A549 (cell line): ENCODE results near the gene ATP10D. TPM values are rescaled to one million over a fixed set of nuclear protein-coding genes. Genes with fewer than 3 reads are reported as not detected.

Source experiments
- ATAC-seq, 2 experiments: fragments of 200-7000 bp in 1 of 2; fragments of >200 bp in 1 of 2; cut with Nextera tagmentation in 1 of 2; cut with Tn5 transposase in 1 of 2; 3 replicates each; pipeline versions ENCODE4 v1.8.0 to v1.9.1; 2018 to 2020; ENCODE audit warnings: mild to moderate bottlenecking in 1 of 2, moderate library complexity in 1 of 2
- CTCF ChIA-PET: fragments of 300-600 bp; sonication (Branson Sonifier 250); formaldehyde crosslinking; extraction: SDS; loops from one replicate; lab custom pipeline; 2021; ENCODE audit warnings: antibody characterized with exemption, inconsistent platforms; lab: Yijun Ruan, JAX
- POLR2A ChIA-PET: fragments of 350-600 bp; formaldehyde crosslinking; extraction: SDS; loops from one replicate; lab custom pipeline; 2021; ENCODE audit warnings: antibody characterized with exemption, inconsistent platforms; lab: Yijun Ruan, JAX
- DNase-seq, 2 experiments: peaks; one replicate each; pipeline versions ENCODE4 v3.0.0 to v3.0.0-alpha.2; 2011 to 2016; ENCODE audit warnings: low read depth in 1 of 2, low spot score in 1 of 2
- FAIRE-seq: peaks from 2 replicates; lab custom pipeline; 2011; peaks lifted over from hg19 to GRCh38; lab: Jason Lieb, UNC
- H3K27ac ChIP-seq, 2 experiments: fragments of >200 bp; sonication (Bioruptor Twin); formaldehyde crosslinking; 3 replicates each; pipeline ENCODE4 v1.5.1; 2016 to 2017
- H3K4me1 ChIP-seq: fragments of >200 bp; sonication (Bioruptor Twin); formaldehyde crosslinking; 3 replicates; pipeline ENCODE4 v1.6.1; 2016
- H3K4me2 ChIP-seq: fragments of >200 bp; sonication (Bioruptor Twin); formaldehyde crosslinking; 3 replicates; pipeline ENCODE4 v1.6.1; 2016
- H3K4me3 ChIP-seq: fragments of >200 bp; sonication (Bioruptor Twin); formaldehyde crosslinking; 3 replicates; pipeline ENCODE4 v1.5.1; 2016
- H3K9me3 ChIP-seq: fragments of >200 bp; sonication (Bioruptor Twin); formaldehyde crosslinking; 3 replicates; pipeline ENCODE4 v1.6.1; 2016
- FOSL2 ChIP-seq, 2 experiments: fragments of 450-650 bp in 1 of 2; fragments of >200 bp in 1 of 2; sonication (Bioruptor Twin) in 1 of 2; formaldehyde crosslinking; IDR thresholded peaks; 2 replicates each; pipeline versions ENCODE4 v1.5.0 to v1.6.1; 2016 to 2020; ENCODE audit warnings: mild to moderate bottlenecking in 1 of 2, moderate library complexity in 1 of 2
- GATA3 ChIP-seq: IDR thresholded peaks from 2 replicates; pipeline ENCODE4 v1.6.1; 2012; ENCODE audit warnings: borderline replicate concordance
- MAFK ChIP-seq: fragments of 450-650 bp; IDR thresholded peaks from 2 replicates; pipeline ENCODE4 v1.6.1; 2014; ENCODE audit not compliant: partially characterized antibody
- NR3C1 ChIP-seq: fragments of >200 bp; sonication (Bioruptor Twin); formaldehyde crosslinking; IDR thresholded peaks from 3 replicates; pipeline ENCODE4 v1.6.1; 2017
- POLR2AphosphoS2 ChIP-seq: conservative IDR thresholded peaks from 2 replicates; pipeline ENCODE4 v1.6.1; 2012; ENCODE audit warnings: low read length, improper control_type of control experiment, inconsistent platforms
- RAD21 ChIP-seq, 2 experiments: fragments of >200 bp in 1 of 2; sonication (Bioruptor Twin) in 1 of 2; formaldehyde crosslinking in 1 of 2; IDR thresholded peaks in 1 of 2; conservative IDR thresholded peaks in 1 of 2; 2 replicates in 1 of 2; 3 replicates in 1 of 2; pipeline ENCODE4 v1.6.1; 2012 to 2018; ENCODE audit warnings: inconsistent platforms in 1 of 2
- RCOR1 ChIP-seq: fragments of 150-350 bp; IDR thresholded peaks from 2 replicates; pipeline ENCODE4 v1.6.1; 2014; ENCODE audit warnings: antibody characterized with exemption, low read length, low read depth
- SMC3 ChIP-seq: fragments of >200 bp; sonication (Bioruptor Twin); formaldehyde crosslinking; IDR thresholded peaks from 3 replicates; pipeline ENCODE4 v1.6.1; 2018; ENCODE audit warnings: inconsistent platforms
- SREBF2 ChIP-seq: fragments of 450-650 bp; IDR thresholded peaks from 2 replicates; pipeline ENCODE4 v1.6.1; 2014; ENCODE audit warnings: mild to moderate bottlenecking, moderate library complexity
- TFCP2L1 ChIP-seq: fragments of 250-450 bp; sonication (Bioruptor Pico); IDR thresholded peaks from 2 replicates; pipeline ENCODE4 v1.5.0; 2021; ENCODE audit warnings: mild to moderate bottlenecking
- ZC3H11A ChIP-seq: fragments of 450-650 bp; IDR thresholded peaks from 2 replicates; pipeline ENCODE4 v1.6.1; 2014; ENCODE audit warnings: antibody characterized with exemption, mild to moderate bottlenecking
- ZFP36 ChIP-seq: fragments of 450-650 bp; IDR thresholded peaks from 2 replicates; pipeline ENCODE4 v1.6.1; 2014; ENCODE audit warnings: borderline replicate concordance; ENCODE audit not compliant: partially characterized antibody
- ZNF302 ChIP-seq: fragments of 250-450 bp; sonication (Bioruptor Pico); IDR thresholded peaks from 2 replicates; pipeline ENCODE4 v1.9.0; 2021; ENCODE audit warnings: inconsistent platforms, mild to moderate bottlenecking, moderate library complexity
- ZSCAN20 ChIP-seq: fragments of 250-450 bp; sonication (Bioruptor Pico); IDR thresholded peaks from 2 replicates; pipeline ENCODE4 v1.8.0; 2022; ENCODE audit warnings: mild to moderate bottlenecking, moderate library complexity
- WGBS: methylation state at CpG from one replicate; pipeline ENCODE4 v1.1.6; 2017; ENCODE audit errors: missing lambda C conversion rate; 5-methylcytosine and 5-hydroxymethylcytosine counted together
- polyA plus RNA-seq, 4 experiments: library from polyadenylated mRNA; depleted of rRNA in 3 of 4; stranded (reverse); fragments of >200 nt; fragmentation: RNase III in 1 of 4; extraction: RNeasy Plus Mini Kit Qiagen cat#74134 plus additional on column Dnase treatment in 1 of 4; gene quantifications; 2 replicates in 3 of 4; 3 replicates in 1 of 4; pipeline ENCODE4 v1.2.3, GENCODE V29; 2011 to 2017
- TF ChIP-seq, protein P1 (sequence below): fragments of >200 bp; sonication (Bioruptor Twin); formaldehyde crosslinking; IDR thresholded peaks from 3 replicates; pipeline ENCODE4 v1.6.1; 2016
- TF ChIP-seq, protein P2 (sequence below): IDR thresholded peaks from 2 replicates; pipeline ENCODE4 v1.6.1; 2012
- TF ChIP-seq, protein P3 (sequence below): fragments of >200 bp; sonication (Bioruptor Twin); formaldehyde crosslinking; IDR thresholded peaks from 2 replicates; pipeline ENCODE4 v1.6.1; 2016
- TF ChIP-seq, protein P4 (sequence below): fragments of >200 bp; sonication (Bioruptor Twin); formaldehyde crosslinking; IDR thresholded peaks from 3 replicates; pipeline ENCODE4 v1.5.1; 2016
- TF ChIP-seq, protein P5 (sequence below): fragments of 200-600 bp; sonication (generic); IDR thresholded peaks from 2 replicates; pipeline ENCODE4 v1.6.1; 2016; ENCODE audit warnings: antibody characterized with exemption, mild to moderate bottlenecking, moderate library complexity
- TF ChIP-seq, protein P6 (sequence below): fragments of 150-350 bp; IDR thresholded peaks from 2 replicates; pipeline ENCODE4 v1.6.1; 2014; ENCODE audit warnings: low read depth, mild to moderate bottlenecking, low read length

The ATP10D gene
- polyA plus RNA-seq, 2 of the 4 experiments (the other 2 are of a cell fraction) = 2.7 to 6.8 TPM

DNA sequence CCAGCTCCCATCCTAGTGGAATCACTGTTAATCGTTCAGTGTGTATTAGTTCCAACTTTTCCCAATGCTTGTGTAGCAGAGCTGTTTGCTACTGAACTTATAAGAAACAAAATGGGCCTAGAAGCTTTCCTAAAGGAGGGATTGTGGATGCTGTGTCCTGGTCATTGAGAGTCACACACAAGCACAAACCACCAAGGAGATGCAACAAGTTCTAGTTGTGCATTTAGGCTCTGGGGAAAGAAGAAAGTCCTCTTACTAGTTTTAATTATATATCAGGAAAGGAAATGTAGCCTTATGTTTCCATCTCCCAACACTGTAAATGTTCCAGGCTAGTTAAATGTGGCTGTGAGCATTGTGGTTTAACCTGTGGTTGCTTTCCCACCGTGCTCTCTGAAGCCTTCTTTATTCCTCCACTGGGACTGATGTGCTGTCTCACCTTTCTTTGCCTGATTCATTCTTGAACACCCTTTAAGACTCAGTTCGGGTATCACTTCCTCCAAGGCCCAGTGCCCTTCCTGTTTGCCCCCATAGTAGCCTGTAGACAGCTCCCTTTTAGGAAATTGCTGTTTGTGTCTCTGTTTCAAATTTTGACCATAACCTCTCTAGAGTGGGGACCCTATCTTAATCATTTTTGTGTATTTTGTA is 34.3 kb downstream of the ATP10D start:
- CTCF ChIA-PET = interaction anchor here (0.6 kb wide), 1 partner anchor 44 kb away, joined by 3 read pairs; no protein-coding TSS in a partner anchor
- no peak for FAIRE-seq
- Histone ChIP-seq H3K4me3 (no peak overlapping the region), H3K9me3 (no peaks in the 10 kb centered on the region), H3K4me1 (no peaks in the 10 kb centered on the region)
- no peak for TF ChIP-seq ZC3H11A
- no peak for TF ChIP-seq SMC3
- TF ChIP-seq ZSCAN20 (CRISPR knock-in tag) = no peak
- no peak for TF ChIP-seq ZFP36
- TF ChIP-seq, protein P1, sequence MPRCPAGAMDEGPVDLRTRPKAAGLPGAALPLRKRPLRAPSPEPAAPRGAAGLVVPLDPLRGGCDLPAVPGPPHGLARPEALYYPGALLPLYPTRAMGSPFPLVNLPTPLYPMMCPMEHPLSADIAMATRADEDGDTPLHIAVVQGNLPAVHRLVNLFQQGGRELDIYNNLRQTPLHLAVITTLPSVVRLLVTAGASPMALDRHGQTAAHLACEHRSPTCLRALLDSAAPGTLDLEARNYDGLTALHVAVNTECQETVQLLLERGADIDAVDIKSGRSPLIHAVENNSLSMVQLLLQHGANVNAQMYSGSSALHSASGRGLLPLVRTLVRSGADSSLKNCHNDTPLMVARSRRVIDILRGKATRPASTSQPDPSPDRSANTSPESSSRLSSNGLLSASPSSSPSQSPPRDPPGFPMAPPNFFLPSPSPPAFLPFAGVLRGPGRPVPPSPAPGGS = no peak
- no peak for TF ChIP-seq POLR2AphosphoS2
- TF ChIP-seq, protein P2, sequence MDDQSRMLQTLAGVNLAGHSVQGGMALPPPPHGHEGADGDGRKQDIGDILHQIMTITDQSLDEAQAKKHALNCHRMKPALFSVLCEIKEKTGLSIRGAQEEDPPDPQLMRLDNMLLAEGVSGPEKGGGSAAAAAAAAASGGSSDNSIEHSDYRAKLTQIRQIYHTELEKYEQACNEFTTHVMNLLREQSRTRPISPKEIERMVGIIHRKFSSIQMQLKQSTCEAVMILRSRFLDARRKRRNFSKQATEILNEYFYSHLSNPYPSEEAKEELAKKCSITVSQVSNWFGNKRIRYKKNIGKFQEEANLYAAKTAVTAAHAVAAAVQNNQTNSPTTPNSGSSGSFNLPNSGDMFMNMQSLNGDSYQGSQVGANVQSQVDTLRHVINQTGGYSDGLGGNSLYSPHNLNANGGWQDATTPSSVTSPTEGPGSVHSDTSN = no peak
- TF ChIP-seq TFCP2L1 (CRISPR knock-in tag) = no peak
- TF ChIP-seq NR3C1 = no peak
- TF ChIP-seq, protein P3, sequence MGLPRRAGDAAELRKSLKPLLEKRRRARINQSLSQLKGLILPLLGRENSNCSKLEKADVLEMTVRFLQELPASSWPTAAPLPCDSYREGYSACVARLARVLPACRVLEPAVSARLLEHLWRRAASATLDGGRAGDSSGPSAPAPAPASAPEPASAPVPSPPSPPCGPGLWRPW = no peak
- no peak for TF ChIP-seq ZNF302
- TF ChIP-seq, protein P4, sequence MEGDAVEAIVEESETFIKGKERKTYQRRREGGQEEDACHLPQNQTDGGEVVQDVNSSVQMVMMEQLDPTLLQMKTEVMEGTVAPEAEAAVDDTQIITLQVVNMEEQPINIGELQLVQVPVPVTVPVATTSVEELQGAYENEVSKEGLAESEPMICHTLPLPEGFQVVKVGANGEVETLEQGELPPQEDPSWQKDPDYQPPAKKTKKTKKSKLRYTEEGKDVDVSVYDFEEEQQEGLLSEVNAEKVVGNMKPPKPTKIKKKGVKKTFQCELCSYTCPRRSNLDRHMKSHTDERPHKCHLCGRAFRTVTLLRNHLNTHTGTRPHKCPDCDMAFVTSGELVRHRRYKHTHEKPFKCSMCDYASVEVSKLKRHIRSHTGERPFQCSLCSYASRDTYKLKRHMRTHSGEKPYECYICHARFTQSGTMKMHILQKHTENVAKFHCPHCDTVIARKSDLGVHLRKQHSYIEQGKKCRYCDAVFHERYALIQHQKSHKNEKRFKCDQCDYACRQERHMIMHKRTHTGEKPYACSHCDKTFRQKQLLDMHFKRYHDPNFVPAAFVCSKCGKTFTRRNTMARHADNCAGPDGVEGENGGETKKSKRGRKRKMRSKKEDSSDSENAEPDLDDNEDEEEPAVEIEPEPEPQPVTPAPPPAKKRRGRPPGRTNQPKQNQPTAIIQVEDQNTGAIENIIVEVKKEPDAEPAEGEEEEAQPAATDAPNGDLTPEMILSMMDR = no peak
- no peak for TF ChIP-seq GATA3
- no peak for TF ChIP-seq FOSL2 (IDR thresholded peaks at IDR 0.05)
- no peak for TF ChIP-seq FOSL2 (CRISPR knock-in tag; IDR thresholded peaks at IDR 0.05)
- TF ChIP-seq, protein P5, sequence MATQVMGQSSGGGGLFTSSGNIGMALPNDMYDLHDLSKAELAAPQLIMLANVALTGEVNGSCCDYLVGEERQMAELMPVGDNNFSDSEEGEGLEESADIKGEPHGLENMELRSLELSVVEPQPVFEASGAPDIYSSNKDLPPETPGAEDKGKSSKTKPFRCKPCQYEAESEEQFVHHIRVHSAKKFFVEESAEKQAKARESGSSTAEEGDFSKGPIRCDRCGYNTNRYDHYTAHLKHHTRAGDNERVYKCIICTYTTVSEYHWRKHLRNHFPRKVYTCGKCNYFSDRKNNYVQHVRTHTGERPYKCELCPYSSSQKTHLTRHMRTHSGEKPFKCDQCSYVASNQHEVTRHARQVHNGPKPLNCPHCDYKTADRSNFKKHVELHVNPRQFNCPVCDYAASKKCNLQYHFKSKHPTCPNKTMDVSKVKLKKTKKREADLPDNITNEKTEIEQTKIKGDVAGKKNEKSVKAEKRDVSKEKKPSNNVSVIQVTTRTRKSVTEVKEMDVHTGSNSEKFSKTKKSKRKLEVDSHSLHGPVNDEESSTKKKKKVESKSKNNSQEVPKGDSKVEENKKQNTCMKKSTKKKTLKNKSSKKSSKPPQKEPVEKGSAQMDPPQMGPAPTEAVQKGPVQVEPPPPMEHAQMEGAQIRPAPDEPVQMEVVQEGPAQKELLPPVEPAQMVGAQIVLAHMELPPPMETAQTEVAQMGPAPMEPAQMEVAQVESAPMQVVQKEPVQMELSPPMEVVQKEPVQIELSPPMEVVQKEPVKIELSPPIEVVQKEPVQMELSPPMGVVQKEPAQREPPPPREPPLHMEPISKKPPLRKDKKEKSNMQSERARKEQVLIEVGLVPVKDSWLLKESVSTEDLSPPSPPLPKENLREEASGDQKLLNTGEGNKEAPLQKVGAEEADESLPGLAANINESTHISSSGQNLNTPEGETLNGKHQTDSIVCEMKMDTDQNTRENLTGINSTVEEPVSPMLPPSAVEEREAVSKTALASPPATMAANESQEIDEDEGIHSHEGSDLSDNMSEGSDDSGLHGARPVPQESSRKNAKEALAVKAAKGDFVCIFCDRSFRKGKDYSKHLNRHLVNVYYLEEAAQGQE = no peak
- no peak for TF ChIP-seq MAFK
- TF ChIP-seq RAD21 (conservative IDR thresholded peaks at IDR 0.05 in 1 of 2, IDR thresholded peaks at IDR 0.05 in 1 of 2) = no peak
- no peak for TF ChIP-seq RCOR1
- TF ChIP-seq SREBF2 = no peak
- TF ChIP-seq, protein P6, sequence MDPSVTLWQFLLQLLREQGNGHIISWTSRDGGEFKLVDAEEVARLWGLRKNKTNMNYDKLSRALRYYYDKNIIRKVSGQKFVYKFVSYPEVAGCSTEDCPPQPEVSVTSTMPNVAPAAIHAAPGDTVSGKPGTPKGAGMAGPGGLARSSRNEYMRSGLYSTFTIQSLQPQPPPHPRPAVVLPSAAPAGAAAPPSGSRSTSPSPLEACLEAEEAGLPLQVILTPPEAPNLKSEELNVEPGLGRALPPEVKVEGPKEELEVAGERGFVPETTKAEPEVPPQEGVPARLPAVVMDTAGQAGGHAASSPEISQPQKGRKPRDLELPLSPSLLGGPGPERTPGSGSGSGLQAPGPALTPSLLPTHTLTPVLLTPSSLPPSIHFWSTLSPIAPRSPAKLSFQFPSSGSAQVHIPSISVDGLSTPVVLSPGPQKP = no peak
- TF ChIP-seq, all 56 proteins: peak for 0
- no peak for DNase-seq
- 71% methylated on average over 3 of the region's 3 CpGs for WGBS
- Histone ChIP-seq H3K27ac (no peak overlapping the region), H3K4me2 (no peak overlapping the region)
- POLR2A ChIA-PET = no interaction called here
- ATAC-seq = no peak
